ENCODE data around the gene TMEM165. TPM values are rescaled to one million over a fixed set of nuclear protein-coding genes. Genes with fewer than 3 reads are reported as not detected.

TMEM165 gene
- total and polyA plus RNA-seq, 10 donors, result 54.3 to 193 (median 121) TPM

GRCh38 chr4:55356991-55357461, 38.7 kb upstream of the TMEM165 start:
- Histone ChIP-seq H3K4me1 (peaks cover 0 to 17% (median 13%) of the 10 kb centered on the region in 6 donors), H3K36me3 (peaks cover 0 to 13% (median 0%) of the 10 kb centered on the region in 6 donors), H3K9me3 (peaks cover 0 to 4% (median 0%) of the 10 kb centered on the region in 8 donors), H3K4me3 (no peak overlapping the region), H3K27ac (no peak overlapping the region), H3K27me3 (replicated peaks in 1 of 7) (no peaks in the 10 kb centered on the region)
- intact Hi-C loops (cut with DNase I; ENCODE audit: low total_unique reads), result no loop called here
- WGBS, 5 donors, result 88 to 95% (median 90%) methylated on average over 5 of the region's 5 CpGs
- DNase-seq, result no peak
- TF ChIP-seq POLR2A (IDR thresholded peaks at IDR 0.05) (no peak), CTCF (IDR thresholded peaks at IDR 0.05 in 8 of 11, conservative IDR thresholded peaks at IDR 0.05 in 3 of 11) (no peak), POLR2AphosphoS5 (IDR thresholded peaks at IDR 0.05) (no peak)

GRCh38 chr4:55358246-55358645, 37.5 kb upstream of the TMEM165 start:
- no peak for TF ChIP-seq CTCF (IDR thresholded peaks at IDR 0.05 in 8 of 11, conservative IDR thresholded peaks at IDR 0.05 in 3 of 11)
- no peak for TF ChIP-seq POLR2A (IDR thresholded peaks at IDR 0.05)
- TF ChIP-seq POLR2AphosphoS5 (IDR thresholded peaks at IDR 0.05), result no peak
- H3K4me1 ChIP-seq, result peaks cover 0 to 17% (median 13%) of the 10 kb centered on the region in 6 donors
- peak overlapping the region in 2 of 8 donors; percentile 48 to 62 for H3K27ac ChIP-seq
- intact Hi-C loops (cut with DNase I; ENCODE audit: low total_unique reads), result no loop called here
- no peaks in the 10 kb centered on the region for H3K27me3 ChIP-seq (replicated peaks in 1 of 7)
- DNase-seq, result no peak
- H3K9me3 ChIP-seq, result peaks cover 0 to 2% (median 0%) of the 10 kb centered on the region in 8 donors
- peaks cover 0 to 10% (median 0%) of the 10 kb centered on the region in 6 donors for H3K36me3 ChIP-seq
- H3K4me3 ChIP-seq, result no peak overlapping the region
- 91 to 100% (median 99%) methylated on average over 2 of the region's 2 CpGs for WGBS, 5 donors

GRCh38 chr4:55358668-55359067, 37.1 kb upstream of the TMEM165 start:
- intact Hi-C loops (cut with DNase I; ENCODE audit: low total_unique reads), result no loop called here
- WGBS, 5 donors, result 13 to 40% (median 23%) methylated on average over 2 of the region's 2 CpGs
- DNase-seq, result no peak

More at GRCh38 chr4:55358668-55359067, 37.1 kb upstream of the TMEM165 start:
- Histone ChIP-seq H3K27me3 (replicated peaks in 1 of 7) (no peaks in the 10 kb centered on the region), H3K4me1 (peaks cover 0 to 17% (median 13%) of the 10 kb centered on the region in 6 donors), H3K9me3 (no peaks in the 10 kb centered on the region), H3K4me3 (no peak overlapping the region), H3K27ac (peak overlapping the region in 4 of 8 donors; percentile 37 to 62 (median 52)), H3K36me3 (peaks cover 0 to 10% (median 0%) of the 10 kb centered on the region in 6 donors)
- TF ChIP-seq CTCF (IDR thresholded peaks at IDR 0.05 in 8 of 11, conservative IDR thresholded peaks at IDR 0.05 in 3 of 11), result no peak

Measured in spleen (tissue), 11 donors.